Effector memory CD4-positive, alpha-beta T cell (primary cell): ENCODE measurements around the gene B3GAT1.

ENCODE experiments used
- DNase-seq, 3 donors: peaks; one replicate each; pipeline ENCODE4 v3.0.0-alpha.2; 2020
- H3K27ac ChIP-seq: 2 replicates; pipeline ENCODE4 v1.7.0; 2013; ENCODE audit warnings: mild to moderate bottlenecking, low read length, moderate library complexity; ENCODE audit not compliant: insufficient read depth, poor library complexity, severe bottlenecking
- H3K27me3 ChIP-seq: replicated peaks from 2 replicates; pipeline ENCODE4 v1.7.0; 2013; ENCODE audit warnings: mild to moderate bottlenecking, low read length; ENCODE audit not compliant: insufficient read depth, control insufficient read depth, poor library complexity, severe bottlenecking
- H3K36me3 ChIP-seq: 2 replicates; pipeline ENCODE4 v1.7.0; 2013; ENCODE audit warnings: mild to moderate bottlenecking, low read length, moderate library complexity; ENCODE audit not compliant: control insufficient read depth, insufficient read depth
- H3K4me1 ChIP-seq: 2 replicates; pipeline ENCODE4 v1.7.0; 2013; ENCODE audit warnings: low read length, mild to moderate bottlenecking; ENCODE audit not compliant: control insufficient read depth, insufficient read depth, poor library complexity, severe bottlenecking
- H3K4me3 ChIP-seq: 2 replicates; pipeline ENCODE4 v1.7.0; 2013; ENCODE audit warnings: low read length, low read depth, mild to moderate bottlenecking; ENCODE audit not compliant: insufficient read depth, poor library complexity, severe bottlenecking
- H3K9me3 ChIP-seq: 2 replicates; pipeline ENCODE4 v1.7.0; 2013; ENCODE audit warnings: mild to moderate bottlenecking, low read length, moderate library complexity; ENCODE audit not compliant: control insufficient read depth

The B3GAT1 gene

DNA sequence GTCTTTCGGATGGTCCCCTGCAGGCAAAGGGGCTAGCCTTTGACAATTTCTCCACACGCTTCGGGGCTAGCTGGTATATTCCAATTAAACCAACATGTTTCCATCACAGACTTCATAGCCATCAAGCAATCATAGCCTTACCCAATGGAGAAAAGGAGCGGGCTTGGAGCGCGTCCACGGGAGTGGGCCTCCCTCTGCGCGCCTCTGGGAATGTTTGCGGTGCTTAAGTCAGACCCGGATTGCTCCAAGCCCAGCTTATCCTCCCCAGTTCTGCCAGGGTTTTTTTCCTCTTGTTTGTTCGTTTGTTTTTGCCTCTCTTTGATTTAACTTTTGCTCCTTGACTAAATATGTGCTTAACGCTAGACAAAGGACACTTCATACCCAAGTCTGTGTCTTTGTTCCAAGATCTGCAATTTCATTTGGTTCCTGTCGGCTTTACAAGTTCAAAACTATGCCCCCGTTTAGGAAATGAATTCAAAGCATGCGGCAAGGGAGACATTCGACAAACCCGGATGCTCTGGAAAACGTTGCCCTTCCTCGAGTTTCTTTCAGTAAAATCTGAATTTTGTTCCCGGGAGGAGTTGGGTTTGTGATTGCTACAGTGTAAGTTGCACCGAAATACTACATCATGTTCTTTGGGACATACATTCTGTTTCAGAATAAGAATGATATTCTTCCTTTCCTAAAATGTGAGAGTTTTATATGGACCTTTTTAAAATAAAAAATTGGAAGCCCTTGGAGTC is 81.3 kb downstream of the B3GAT1 start:
- Histone ChIP-seq H3K27me3 (no peaks in the 10 kb centered on the region), H3K27ac (no peak overlapping the region), H3K36me3 (no peaks in the 10 kb centered on the region), H3K4me3 (peak overlapping the region; percentile 41), H3K9me3 (no peaks in the 10 kb centered on the region), H3K4me1 (peaks cover 14% of the 10 kb centered on the region)
- no peak for DNase-seq
